Left ventricle myocardium inferior (tissue), 1 donor: Measurements from ENCODE around the gene TOP2A. TPM values are rescaled to one million over a fixed set of nuclear protein-coding genes. Genes with fewer than 3 reads are reported as not detected.

ENCODE experiments used
- DNase-seq: peaks from one replicate; pipeline ENCODE4 v3.0.0-alpha.2; 2020
- H3K27ac ChIP-seq: fragments of 200-600 bp; replicated peaks from 2 replicates; pipeline ENCODE4 v1.8.0; 2021
- H3K27me3 ChIP-seq: fragments of 200-600 bp; 2 replicates; pipeline ENCODE4 v1.8.0; 2021; ENCODE audit warnings: low read depth
- H3K36me3 ChIP-seq: fragments of 200-600 bp; 2 replicates; pipeline ENCODE4 v1.8.0; 2021
- H3K4me1 ChIP-seq: fragments of 200-600 bp; 2 replicates; pipeline ENCODE4 v1.8.0; 2021
- H3K4me3 ChIP-seq: fragments of 200-600 bp; 2 replicates; pipeline ENCODE4 v1.8.0; 2021; ENCODE audit warnings: mild to moderate bottlenecking, moderate library complexity
- H3K9me3 ChIP-seq: fragments of 200-600 bp; replicated peaks from 2 replicates; pipeline ENCODE4 v1.8.0; 2021
- CTCF ChIP-seq: fragments of 200-600 bp; IDR thresholded peaks from 2 replicates; pipeline ENCODE4 v1.8.0; 2021; ENCODE audit warnings: antibody characterized with exemption, mild to moderate bottlenecking, borderline replicate concordance
- intact Hi-C: fragments of 100-400 bp; cut with micrococcal nuclease; formaldehyde crosslinking; loops from one replicate; pipeline ENCODE4 v1.11.0; 2022
- total RNA-seq: library from RNA; stranded (reverse); fragmentation: NEBNext Ultra II Directional; extraction: Animal tissue kit (Norgen Biotek cat#: 25700); gene quantifications from one replicate; pipeline ENCODE4 v1.2.1, GENCODE V29; 2021
- donor health status: DM: no; HTN: yes; CAD: no; lungs with severe emphysema.

The TOP2A gene
- total RNA-seq, 1 donor from 2014 or later, result 2.1 TPM

GRCh38 chr17:40361063-40361924 lies 56.4 kb downstream of the TOP2A start:
- DNase-seq, result no peak
- no peak overlapping the region for H3K4me3 ChIP-seq
- no peaks in the 10 kb centered on the region for H3K9me3 ChIP-seq
- no peak for TF ChIP-seq CTCF
- H3K4me1 ChIP-seq, result peaks cover 36% of the 10 kb centered on the region
- H3K36me3 ChIP-seq, result peaks cover 3% of the 10 kb centered on the region
- H3K27me3 ChIP-seq, result peaks cover 23% of the 10 kb centered on the region
- no peak overlapping the region for H3K27ac ChIP-seq
- intact Hi-C loops, result no loop called here

- intact Hi-C loops, result no loop called here
- H3K4me1 ChIP-seq, result peaks cover 48% of the 10 kb centered on the region
- DNase-seq, result no peak
- no peaks in the 10 kb centered on the region for H3K9me3 ChIP-seq
- no peak for TF ChIP-seq CTCF
- peaks cover 23% of the 10 kb centered on the region for H3K27me3 ChIP-seq
- H3K27ac ChIP-seq, result no peak overlapping the region
- no peak overlapping the region for H3K4me3 ChIP-seq
- peaks cover 15% of the 10 kb centered on the region for H3K36me3 ChIP-seq
Measured at GRCh38 chr17:40360091-40360490, 57.6 kb downstream of the TOP2A start.

GRCh38 chr17:40358323-40359038 lies 59.2 kb downstream of the TOP2A start:
- TF ChIP-seq CTCF, result peak; percentile 99
- intact Hi-C loops, result loop anchor here (10.0 kb wide), 1 partner anchor 56 kb away; the partner anchor contains the start of gene TOP2A
- peak; percentile 90 for DNase-seq
- peak overlapping the region; percentile 18 for H3K4me3 ChIP-seq
- peak overlapping the region; percentile 63 for H3K27ac ChIP-seq
- peaks cover 40% of the 10 kb centered on the region for H3K4me1 ChIP-seq
- peaks cover 28% of the 10 kb centered on the region for H3K36me3 ChIP-seq
- H3K9me3 ChIP-seq, result no peaks in the 10 kb centered on the region
- peaks cover 15% of the 10 kb centered on the region for H3K27me3 ChIP-seq

GRCh38 chr17:40356990-40357881 lies 60.5 kb downstream of the TOP2A start:
- H3K36me3 ChIP-seq, result peaks cover 41% of the 10 kb centered on the region
- no peaks in the 10 kb centered on the region for H3K9me3 ChIP-seq
- intact Hi-C loops, result loop anchor here (10.0 kb wide), 1 partner anchor 58 kb away; the partner anchor contains the start of gene TOP2A
- no peak for DNase-seq
- peak overlapping the region; percentile 63 for H3K27ac ChIP-seq
- peaks cover 9% of the 10 kb centered on the region for H3K27me3 ChIP-seq
- peaks cover 38% of the 10 kb centered on the region for H3K4me1 ChIP-seq
- no peak overlapping the region for H3K4me3 ChIP-seq
- no peak for TF ChIP-seq CTCF
